CD4-positive, alpha-beta memory T cell (primary cell): ENCODE data around the gene LDHAL6A. TPM values are rescaled to one million over a fixed set of nuclear protein-coding genes. Genes with fewer than 3 reads are reported as not detected.

Experiments
- CTCF ChIA-PET: fragments of 350-600 bp; sonication (Branson Sonifier 250); formaldehyde crosslinking; loops from one replicate; lab custom pipeline; 2021; ENCODE audit warnings: inconsistent platforms; ENCODE audit not compliant: partially characterized antibody; lab: Charles Lee
- POLR2A ChIA-PET: fragments of 350-600 bp; sonication (Branson Sonifier 250); formaldehyde crosslinking; loops from one replicate; lab custom pipeline; 2021; ENCODE audit not compliant: partially characterized antibody; lab: Charles Lee
- DNase-seq, 5 donors: peaks; one replicate each; pipeline versions ENCODE4 v3.0.0 to v3.0.0-alpha.2; 2020 to 2022; ENCODE audit warnings: mixed read lengths in 1 of 5
- H3K27ac ChIP-seq: one replicate; pipeline ENCODE4 v1.7.0; 2013; ENCODE audit warnings: low read depth, low read length
- H3K27me3 ChIP-seq: 2 replicates; pipeline ENCODE4 v1.7.0; 2013; ENCODE audit warnings: mild to moderate bottlenecking, low read length, moderate library complexity; ENCODE audit not compliant: insufficient read depth
- H3K36me3 ChIP-seq: 2 replicates; pipeline ENCODE4 v1.7.0; 2013; ENCODE audit warnings: mild to moderate bottlenecking, low read length, moderate library complexity; ENCODE audit not compliant: insufficient read depth
- H3K4me1 ChIP-seq: 2 replicates; pipeline ENCODE4 v1.7.0; 2013; ENCODE audit warnings: mild to moderate bottlenecking, low read length, moderate library complexity; ENCODE audit not compliant: insufficient read depth
- H3K4me3 ChIP-seq, 2 donors: one replicate each; pipeline ENCODE4 v1.7.0; 2013; ENCODE audit warnings: low read length in 2 of 2, mild to moderate bottlenecking in 1 of 2
- H3K9me3 ChIP-seq, 2 donors: one replicate each; pipeline ENCODE4 v1.7.0; 2013; ENCODE audit warnings: low read length in 2 of 2, control low read depth in 1 of 2; ENCODE audit not compliant: control insufficient read depth in 1 of 2
- H3K27ac Mint-ChIP-seq, 7 donors: one replicate each; pipeline ENCODE4 v1.8.0; 2020 to 2021; ENCODE audit warnings: mixed read lengths in 7 of 7, mild to moderate bottlenecking in 6 of 7, inconsistent platforms in 3 of 7, moderate library complexity in 3 of 7
- H3K27me3 Mint-ChIP-seq, 2 donors: one replicate each; pipeline ENCODE4 v1.8.0; 2020 to 2021; ENCODE audit warnings: mixed read lengths in 2 of 2
- H3K36me3 Mint-ChIP-seq, 2 donors: one replicate each; pipeline ENCODE4 v1.8.0; 2020 to 2021; ENCODE audit warnings: mixed read lengths in 2 of 2, inconsistent platforms in 1 of 2, mild to moderate bottlenecking in 1 of 2
- H3K4me1 Mint-ChIP-seq, 4 donors: one replicate each; pipeline ENCODE4 v1.8.0; 2020 to 2021; ENCODE audit warnings: mixed read lengths in 4 of 4, mild to moderate bottlenecking in 1 of 4
- H3K4me3 Mint-ChIP-seq, 8 donors: one replicate each; pipeline ENCODE4 v1.8.0; 2020 to 2021; ENCODE audit warnings: mixed read lengths in 8 of 8, mild to moderate bottlenecking in 7 of 8, moderate library complexity in 6 of 8, inconsistent platforms in 3 of 8
- H3K9me3 Mint-ChIP-seq, 8 donors: one replicate each; pipeline ENCODE4 v1.8.0; 2020 to 2021; ENCODE audit warnings: mixed read lengths in 8 of 8, mild to moderate bottlenecking in 5 of 8, inconsistent platforms in 3 of 8, moderate library complexity in 1 of 8
- intact Hi-C: fragments of 100-400 bp; cut with micrococcal nuclease; formaldehyde crosslinking; loops from one replicate; pipeline ENCODE4 v1.15.1; 2023
- polyA plus RNA-seq, 2 donors: library from polyadenylated mRNA; unstranded; fragments of 300-500 nt; fragmentation: Illumina TruSeq; gene quantifications; one replicate each; pipeline ENCODE4 v1.2.3, GENCODE V29; 2021
- total RNA-seq, 2 experiments: library from RNA; stranded (reverse); gene quantifications; one replicate each; pipeline ENCODE4 v1.2.3, GENCODE V29; 2021

LDHAL6A gene
- total and polyA plus RNA-seq, 4 experiments from 2014 or later: 0.20 to 0.42 TPM; not detected in 2

DNA sequence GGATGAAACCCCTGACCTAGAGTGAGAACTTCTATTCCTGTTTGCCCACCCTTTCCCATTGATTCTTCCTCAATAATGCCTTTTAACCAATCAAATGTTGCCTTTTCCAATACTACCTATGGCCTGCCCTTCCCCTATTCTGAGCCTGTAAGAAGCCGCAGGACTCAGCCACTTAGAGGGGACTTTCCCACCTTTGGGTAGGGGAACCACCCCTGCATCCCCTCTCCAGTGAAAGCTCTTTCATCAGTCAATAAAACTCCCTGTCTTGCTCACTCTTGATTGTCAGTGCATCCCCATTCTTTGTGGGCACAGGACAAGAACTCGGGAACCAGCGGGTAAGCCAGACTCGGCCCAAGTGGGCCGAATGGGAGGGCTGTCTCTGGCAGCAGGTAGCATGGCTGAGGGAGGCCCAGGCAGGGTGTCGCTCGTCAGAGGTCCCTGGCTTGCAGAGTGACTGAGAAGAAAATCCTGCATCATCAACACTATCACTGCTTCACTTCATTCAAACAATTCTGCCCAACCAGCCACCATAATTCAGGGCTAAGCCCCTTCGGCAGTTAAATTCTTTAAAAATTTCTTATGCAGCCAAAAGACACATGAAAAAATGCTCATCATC, 30.4 kb downstream of the LDHAL6A start:
- Histone ChIP-seq H3K4me3 (no peak overlapping the region), H3K4me1 (no peaks in the 10 kb centered on the region), H3K36me3 (peaks cover 38% of the 10 kb centered on the region), H3K27ac (no peak overlapping the region), H3K9me3 (no peaks in the 10 kb centered on the region), H3K27me3 (no peaks in the 10 kb centered on the region)
- peaks cover 0 to 2% (median under 1%) of the 10 kb centered on the region in 4 donors for H3K4me1 Mint-ChIP-seq
- H3K4me3 Mint-ChIP-seq: no peak overlapping the region
- peaks cover 52 to 82% of the 10 kb centered on the region in 2 donors for H3K36me3 Mint-ChIP-seq
- peaks cover 0 to 3% (median 0%) of the 10 kb centered on the region in 8 donors for H3K9me3 Mint-ChIP-seq
- peak overlapping the region in 2 of 7 donors; percentile 41 to 45 for H3K27ac Mint-ChIP-seq
- CTCF ChIA-PET: no interaction called here
- no peaks in the 10 kb centered on the region for H3K27me3 Mint-ChIP-seq
- no peak for DNase-seq
- intact Hi-C loops: no loop called here
- POLR2A ChIA-PET: no interaction called here

DNA sequence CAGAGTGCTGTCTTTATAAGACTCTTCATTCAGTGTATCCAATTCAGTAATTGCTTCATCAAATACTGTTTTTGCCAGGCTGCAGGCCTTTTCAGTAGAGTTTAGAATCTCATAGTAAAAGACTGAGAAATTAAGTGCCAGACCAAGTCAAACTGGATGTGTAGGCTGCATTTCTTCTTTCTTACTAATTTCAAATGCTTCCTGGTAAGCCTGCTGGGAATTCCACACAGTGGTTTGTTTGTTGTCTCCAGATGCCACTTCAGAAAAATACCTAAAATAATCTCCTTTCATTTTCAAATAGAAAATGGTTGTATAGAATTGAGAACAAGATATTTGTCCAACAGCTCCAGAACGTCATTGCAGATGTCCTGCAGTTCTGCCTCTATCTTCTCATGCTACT, 34.7 kb downstream of the LDHAL6A start:
- Mint-ChIP-seq H3K4me3 (no peak overlapping the region), H3K4me1 (peaks cover 0 to 5% (median 3%) of the 10 kb centered on the region in 4 donors), H3K9me3 (peaks cover 0 to 3% (median 0%) of the 10 kb centered on the region in 8 donors), H3K27ac (peak overlapping the region in 3 of 7 donors; percentile 0 to 55 (median 40)), H3K36me3 (peaks cover 25 to 69% of the 10 kb centered on the region in 2 donors), H3K27me3 (no peaks in the 10 kb centered on the region)
- DNase-seq: no peak
- Histone ChIP-seq H3K36me3 (peaks cover 15% of the 10 kb centered on the region), H3K27me3 (no peaks in the 10 kb centered on the region), H3K9me3 (no peaks in the 10 kb centered on the region), H3K4me1 (no peaks in the 10 kb centered on the region), H3K27ac (no peak overlapping the region), H3K4me3 (no peak overlapping the region)
- ChIA-PET POLR2A (no interaction called here), CTCF (interaction anchor here (1.2 kb wide), 1 partner anchor 242 kb away, joined by 3 read pairs; no protein-coding TSS in a partner anchor)
- intact Hi-C loops: loop anchor here (10.0 kb wide), 1 partner anchor 86 kb away; no protein-coding TSS in a partner anchor

GRCh38 chr11:18490736-18491485, 35.3 kb downstream of the LDHAL6A start:
- Histone ChIP-seq H3K9me3 (no peaks in the 10 kb centered on the region), H3K27me3 (no peaks in the 10 kb centered on the region), H3K4me3 (no peak overlapping the region), H3K27ac (no peak overlapping the region), H3K4me1 (no peaks in the 10 kb centered on the region), H3K36me3 (peaks cover 15% of the 10 kb centered on the region)
- ChIA-PET POLR2A (no interaction called here), CTCF (interaction anchor here (1.0 to 1.2 kb wide), 2 partner anchors 241 to 375 kb away, joined by 3 read pairs; no protein-coding TSS in a partner anchor)
- H3K4me3 Mint-ChIP-seq: no peak overlapping the region
- intact Hi-C loops: loop anchor here (10.0 kb wide), 1 partner anchor 86 kb away; no protein-coding TSS in a partner anchor
- peaks cover 0 to 2% (median 0%) of the 10 kb centered on the region in 8 donors for H3K9me3 Mint-ChIP-seq
- H3K4me1 Mint-ChIP-seq: peaks cover 0 to 7% (median 3%) of the 10 kb centered on the region in 4 donors
- no peaks in the 10 kb centered on the region for H3K27me3 Mint-ChIP-seq
- H3K36me3 Mint-ChIP-seq: peaks cover 26 to 73% of the 10 kb centered on the region in 2 donors
- peak in 1 of 5 donors; percentile 12 for DNase-seq
- no peak overlapping the region for H3K27ac Mint-ChIP-seq

GRCh38 chr11:18491924-18492323, 36.3 kb downstream of the LDHAL6A start:
- H3K9me3 Mint-ChIP-seq: no peaks in the 10 kb centered on the region
- Histone ChIP-seq H3K4me3 (no peak overlapping the region), H3K4me1 (no peaks in the 10 kb centered on the region), H3K36me3 (peaks cover 15% of the 10 kb centered on the region), H3K27ac (no peak overlapping the region), H3K27me3 (no peaks in the 10 kb centered on the region), H3K9me3 (no peaks in the 10 kb centered on the region)
- no peak for DNase-seq
- H3K4me1 Mint-ChIP-seq: peaks cover 0 to 7% (median 3%) of the 10 kb centered on the region in 4 donors
- peaks cover 25 to 77% of the 10 kb centered on the region in 2 donors for H3K36me3 Mint-ChIP-seq
- no peak overlapping the region for H3K4me3 Mint-ChIP-seq
- POLR2A ChIA-PET: no interaction called here
- CTCF ChIA-PET: interaction anchor here (1.0 kb wide), 1 partner anchor 376 kb away, joined by 3 read pairs; no protein-coding TSS in a partner anchor
- no peak overlapping the region for H3K27ac Mint-ChIP-seq
- intact Hi-C loops: loop anchor here (10.0 kb wide), 1 partner anchor 87 kb away; no protein-coding TSS in a partner anchor
- H3K27me3 Mint-ChIP-seq: no peaks in the 10 kb centered on the region

- H3K27ac ChIP-seq: no peak overlapping the region
- H3K36me3 ChIP-seq: peaks cover 15% of the 10 kb centered on the region
- no peak for DNase-seq
- intact Hi-C loops: loop anchor here (10.0 kb wide), 1 partner anchor 88 kb away; no protein-coding TSS in a partner anchor
- Mint-ChIP-seq H3K27ac (peak overlapping the region in 1 of 7 donors; percentile 50), H3K4me3 (no peak overlapping the region), H3K4me1 (peaks cover 0 to 9% (median 3%) of the 10 kb centered on the region in 4 donors), H3K36me3 (peaks cover 20 to 78% of the 10 kb centered on the region in 2 donors), H3K9me3 (no peaks in the 10 kb centered on the region), H3K27me3 (no peaks in the 10 kb centered on the region)
- H3K4me3 ChIP-seq: no peak overlapping the region
- CTCF ChIA-PET: no interaction called here
- POLR2A ChIA-PET: no interaction called here
- H3K4me1 ChIP-seq: no peaks in the 10 kb centered on the region
- H3K27me3 ChIP-seq: no peaks in the 10 kb centered on the region
- no peaks in the 10 kb centered on the region for H3K9me3 ChIP-seq
These were observed 37.2 kb downstream of the LDHAL6A start for GRCh38 chr11:18492888-18493287.

GRCh38 chr11:18493310-18493709, 37.7 kb downstream of the LDHAL6A start:
- Histone ChIP-seq H3K27ac (no peak overlapping the region), H3K4me3 (no peak overlapping the region), H3K4me1 (no peaks in the 10 kb centered on the region), H3K27me3 (no peaks in the 10 kb centered on the region), H3K9me3 (no peaks in the 10 kb centered on the region), H3K36me3 (peaks cover 17% of the 10 kb centered on the region)
- H3K36me3 Mint-ChIP-seq: peaks cover 22 to 77% of the 10 kb centered on the region in 2 donors
- no peaks in the 10 kb centered on the region for H3K9me3 Mint-ChIP-seq
- intact Hi-C loops: loop anchor here (10.0 kb wide), 1 partner anchor 89 kb away; no protein-coding TSS in a partner anchor
- ChIA-PET POLR2A (interaction anchor here (0.7 kb wide), 1 partner anchor 21 kb away, joined by 3 read pairs; no protein-coding TSS in a partner anchor), CTCF (interaction anchor here (1.1 to 2.5 kb wide), 2 partner anchors 28 to 250 kb away, joined by 3 to 6 read pairs; no protein-coding TSS in a partner anchor)
- no peak for DNase-seq
- no peak overlapping the region for H3K4me3 Mint-ChIP-seq
- H3K27ac Mint-ChIP-seq: peak overlapping the region in 1 of 7 donors; percentile 23
- peaks cover 0 to 10% (median 3%) of the 10 kb centered on the region in 4 donors for H3K4me1 Mint-ChIP-seq
- no peaks in the 10 kb centered on the region for H3K27me3 Mint-ChIP-seq
